Ramos (cell line): ENCODE measurements around the gene LZTR1.

Experiments
- in situ Hi-C: fragments of 300-500 bp; cut with MboI; formaldehyde crosslinking; loops from one replicate; pipeline ENCODE4 v1.14.3; 2022; ENCODE audit warnings: low sequenced_read_pairs; ENCODE audit not compliant: unreplicated experiment

LZTR1 gene

GRCh38 chr22:20949698-20950183 is 32.4 kb upstream of the LZTR1 start:
- in situ Hi-C loops = no loop called here

GRCh38 chr22:20951151-20951931 is 30.8 kb upstream of the LZTR1 start:
- in situ Hi-C loops = no loop called here

DNA sequence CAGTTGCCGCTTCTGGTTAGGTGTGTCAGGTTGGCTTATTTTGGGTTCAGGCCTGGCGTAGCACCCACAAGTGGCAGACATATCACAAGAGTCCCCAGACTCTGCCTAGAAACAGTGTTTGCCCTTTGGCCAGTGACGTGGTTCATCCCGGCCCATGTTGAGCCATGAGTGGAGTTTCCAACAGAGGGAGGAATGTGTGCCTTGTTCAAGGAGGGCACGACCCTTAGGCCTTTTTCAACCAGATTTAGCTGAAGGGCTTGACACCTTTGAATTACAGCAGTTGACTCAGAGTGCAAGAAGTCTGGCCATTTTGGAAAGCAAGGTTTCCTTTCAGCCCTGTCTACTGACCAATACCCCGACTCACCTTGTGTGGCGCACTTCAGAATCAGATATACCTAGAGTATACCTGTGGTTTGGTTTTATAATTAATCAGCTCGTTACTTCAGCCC is 30.1 kb upstream of the LZTR1 start:
- in situ Hi-C loops = no loop called here

GRCh38 chr22:20952544-20953341 is 29.4 kb upstream of the LZTR1 start:
- in situ Hi-C loops = no loop called here

DNA sequence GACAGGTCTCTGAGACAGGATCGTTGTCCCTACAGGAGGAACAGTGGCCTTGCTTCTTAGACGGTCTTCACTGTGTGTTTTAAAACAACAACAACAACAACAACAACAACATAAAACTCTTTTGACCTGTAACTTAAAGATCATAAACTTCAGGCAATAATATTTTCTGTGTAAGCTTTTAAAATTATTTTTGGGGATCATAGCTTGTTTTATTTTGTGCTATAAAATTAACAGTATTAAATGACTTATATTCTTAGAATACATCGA is 28.8 kb upstream of the LZTR1 start:
- in situ Hi-C loops = no loop called here

- in situ Hi-C loops = no loop called here
Measured at GRCh38 chr22:20953668-20954500, 28.2 kb upstream of the LZTR1 start.

GRCh38 chr22:20955548-20955947 is 26.5 kb upstream of the LZTR1 start:
- in situ Hi-C loops = no loop called here

GRCh38 chr22:20956258-20957101 is 25.6 kb upstream of the LZTR1 start:
- in situ Hi-C loops = no loop called here

DNA sequence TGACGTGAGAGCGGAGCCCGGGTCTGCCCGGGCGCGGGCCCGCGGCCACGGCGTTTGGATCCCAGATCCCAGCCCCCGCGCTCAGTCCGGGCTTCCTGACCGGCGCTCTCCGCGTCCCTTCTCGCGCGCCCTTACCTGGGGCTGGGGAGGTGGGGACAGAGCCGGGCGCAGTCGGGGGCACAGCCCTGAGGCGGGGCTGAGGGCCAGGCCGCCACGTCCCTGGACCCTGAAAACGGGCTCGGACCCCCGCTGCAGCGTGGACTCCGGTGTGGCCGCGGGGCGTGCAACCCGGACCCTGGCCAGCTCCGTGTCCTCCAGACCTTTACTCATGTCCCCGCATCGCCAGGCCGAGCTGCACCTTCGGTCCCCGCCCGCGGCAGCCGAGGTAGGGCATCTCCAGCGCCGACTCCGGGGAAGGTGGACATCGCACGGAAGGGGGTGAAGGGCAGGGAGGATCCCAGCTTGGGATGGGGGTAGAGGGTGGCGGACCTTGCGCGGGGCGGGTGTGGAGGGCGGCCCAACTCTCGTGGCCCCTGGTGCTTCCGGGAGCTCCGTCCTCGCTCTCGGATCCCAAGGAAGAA is 24.9 kb upstream of the LZTR1 start:
- in situ Hi-C loops = no loop called here

GRCh38 chr22:20957683-20958431 is 24.2 kb upstream of the LZTR1 start:
- in situ Hi-C loops = no loop called here

DNA sequence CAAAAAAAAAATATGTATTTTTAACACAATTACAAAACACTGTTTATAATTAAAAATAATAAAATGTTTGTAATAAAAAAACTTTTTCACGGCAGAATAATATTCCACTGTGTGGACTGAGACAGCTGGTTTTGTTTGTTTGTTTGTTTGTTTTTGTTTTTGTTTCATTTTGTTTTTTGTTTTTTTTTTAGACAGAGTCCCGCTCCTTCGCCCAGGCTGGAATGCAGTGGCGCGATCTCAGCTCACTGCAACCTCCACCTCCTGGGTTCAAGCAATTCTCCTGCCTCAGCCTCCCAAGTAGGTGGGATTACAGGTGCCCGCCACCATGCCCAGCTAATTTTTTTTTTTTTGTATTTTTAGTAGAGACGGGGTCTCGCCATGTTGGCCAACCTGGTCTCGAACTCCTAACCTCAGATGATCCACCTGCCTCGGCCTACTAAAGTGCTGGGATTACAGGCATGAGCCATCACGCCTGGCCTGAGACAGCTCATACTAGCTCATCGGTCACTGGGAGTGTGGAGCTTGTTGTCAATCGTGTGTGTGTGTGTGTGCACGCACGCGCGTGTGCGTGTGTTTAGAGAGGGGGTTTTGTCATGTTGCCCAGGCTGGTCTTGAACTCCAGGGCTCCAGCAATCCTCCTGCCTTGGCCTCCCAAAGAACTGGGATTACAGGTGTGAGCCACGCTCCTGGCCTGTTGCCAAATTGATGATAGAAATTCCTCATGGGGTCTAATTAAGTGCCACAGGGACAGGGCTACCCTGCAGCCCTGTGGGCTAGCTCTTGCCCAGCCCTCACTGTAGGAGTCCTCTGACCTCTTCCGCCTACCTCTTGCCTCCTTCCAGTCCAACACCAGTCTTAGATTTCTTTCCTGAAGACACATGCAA is 22.3 kb upstream of the LZTR1 start:
- in situ Hi-C loops = no loop called here

GRCh38 chr22:20960609-20961008 is 21.5 kb upstream of the LZTR1 start:
- in situ Hi-C loops = no loop called here

DNA sequence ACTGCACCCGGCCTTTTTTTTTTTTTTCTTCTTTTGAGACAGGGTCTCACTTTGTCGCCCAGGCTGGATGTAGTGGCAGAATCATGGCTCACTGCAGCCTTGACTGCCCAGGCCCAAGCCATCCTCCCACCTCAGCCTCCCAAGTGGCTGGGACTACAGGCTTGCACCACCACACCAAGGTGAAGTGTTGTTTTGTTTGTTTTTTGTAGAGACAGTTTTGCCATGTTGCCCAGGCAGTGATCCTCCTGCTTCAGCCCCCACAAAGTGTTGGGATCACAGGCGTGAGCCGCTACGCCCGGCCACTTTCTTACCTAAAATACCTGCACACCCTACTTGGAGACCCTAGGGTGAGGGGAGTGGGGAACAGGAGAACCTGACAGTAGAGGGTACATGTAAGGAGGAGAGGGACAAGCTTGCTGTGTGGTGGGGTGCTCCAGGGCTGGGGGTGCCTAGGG is 19.6 kb upstream of the LZTR1 start:
- in situ Hi-C loops = no loop called here

GRCh38 chr22:20963201-20964052 is 18.7 kb upstream of the LZTR1 start:
- in situ Hi-C loops = no loop called here

- in situ Hi-C loops = no loop called here
Measured at GRCh38 chr22:20964090-20964798, 17.9 kb upstream of the LZTR1 start.

DNA sequence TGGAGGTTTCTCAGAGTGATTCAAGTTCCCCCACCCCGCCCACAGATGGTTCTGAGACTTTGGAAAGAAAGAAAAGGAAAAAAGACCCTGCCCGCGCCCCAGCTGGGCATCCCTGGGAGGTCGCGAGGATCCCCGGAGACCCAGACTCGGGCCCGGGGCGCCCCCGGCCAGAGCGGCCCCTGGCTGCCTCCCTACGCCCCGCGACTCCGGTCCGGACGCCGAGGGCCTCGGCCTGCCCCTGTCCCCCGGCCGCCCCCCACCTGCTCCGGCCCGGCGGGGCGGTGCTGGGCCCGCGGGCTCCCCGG is 17.3 kb upstream of the LZTR1 start:
- in situ Hi-C loops = no loop called here
